ENCODE results near the gene RFC4.
"Not testable (repeated sequence)": the region's sequence is repeated elsewhere in the genome, so short reads cannot be mapped to it uniquely, and the experiment has no call there.

Gene RFC4

GRCh38 chr3:186824430-186825139, 18.3 kb upstream of the RFC4 start:
- DNase-seq = no peak

GRCh38 chr3:186823386-186823785, 17.1 kb upstream of the RFC4 start:
- no peak for DNase-seq

- not testable (repeated sequence) for DNase-seq
These were observed 16.1 kb upstream of the RFC4 start for GRCh38 chr3:186822388-186822759.

GRCh38 chr3:186821429-186822387, 15.4 kb upstream of the RFC4 start:
- DNase-seq = no peak

- DNase-seq = no peak
These were observed 12.7 kb upstream of the RFC4 start for GRCh38 chr3:186818956-186819355.

GRCh38 chr3:186818516-186818915, 12.2 kb upstream of the RFC4 start:
- DNase-seq = no peak

GRCh38 chr3:186815435-186815834, 9.2 kb upstream of the RFC4 start:
- DNase-seq = no peak

GRCh38 chr3:186814100-186814499, 7.8 kb upstream of the RFC4 start:
- DNase-seq = no peak

- not testable (repeated sequence) for DNase-seq
These were observed 5.0 kb upstream of the RFC4 start for GRCh38 chr3:186811313-186811712.

GRCh38 chr3:186810336-186810996, 4.2 kb upstream of the RFC4 start:
- no peak for DNase-seq

GRCh38 chr3:186807231-186807630, 949 bp upstream of the RFC4 start:
- DNase-seq = no peak

- DNase-seq = not testable (repeated sequence)
These were observed 2.8 kb downstream of the RFC4 start for GRCh38 chr3:186803447-186803846.

GRCh38 chr3:186802701-186803100, 3.6 kb downstream of the RFC4 start:
- DNase-seq = no peak

GRCh38 chr3:186800285-186800684, 6.0 kb downstream of the RFC4 start:
- DNase-seq = no peak

- DNase-seq = no peak
These were observed 7.9 kb downstream of the RFC4 start for GRCh38 chr3:186798239-186798874.

- DNase-seq = no peak
These were observed 15.9 kb downstream of the RFC4 start for GRCh38 chr3:186790261-186790981.

- no peak for DNase-seq
These were observed 16.6 kb downstream of the RFC4 start for GRCh38 chr3:186789554-186790260.

GRCh38 chr3:186788482-186789370, 17.6 kb downstream of the RFC4 start:
- DNase-seq = no peak

- no peak for DNase-seq
These were observed 18.4 kb downstream of the RFC4 start for GRCh38 chr3:186787642-186788481.

- DNase-seq = no peak
These were observed 19.4 kb downstream of the RFC4 start for GRCh38 chr3:186786922-186787321.
